Stimulated activated memory B cell treated with anti-CD40 and anti-IgM and Interleukin-4, amounts not matched to agents 10 μg/mL and 1 μg/mL and 100 μg/mL, for 72 hours (primary cell): Measurements from ENCODE around the gene DVL1.
"Not testable (repeated sequence)": the region's sequence is repeated elsewhere in the genome, so short reads cannot be mapped to it uniquely, and the experiment has no call there.

Experiments used
- ATAC-seq: fragments of 150-1000 bp; cut with Tn5 transposase; 2 replicates; pipeline ENCODE4 v1.10.0; 2021
- H3K27ac Mint-ChIP-seq: one replicate; pipeline ENCODE4 v1.8.0; 2022; ENCODE audit warnings: mild to moderate bottlenecking, mixed read lengths
- H3K27me3 Mint-ChIP-seq: one replicate; pipeline ENCODE4 v1.8.0; 2022; ENCODE audit warnings: mixed read lengths
- H3K36me3 Mint-ChIP-seq: one replicate; pipeline ENCODE4 v1.8.0; 2022; ENCODE audit warnings: mixed read lengths
- H3K4me1 Mint-ChIP-seq: one replicate; pipeline ENCODE4 v1.8.0; 2022; ENCODE audit warnings: mixed read lengths
- H3K4me3 Mint-ChIP-seq: one replicate; pipeline ENCODE4 v1.8.0; 2022; ENCODE audit warnings: mild to moderate bottlenecking, moderate library complexity, mixed read lengths
- H3K9me3 Mint-ChIP-seq: one replicate; pipeline ENCODE4 v1.8.0; 2022; ENCODE audit warnings: mixed read lengths

The DVL1 gene

GRCh38 chr1:1349256-1350012 is at the start of gene DVL1:
DVL1 (minus strand) TSS chr1:1349418; CDS start chr1:1349065, 353 bp downstream.
- Mint-ChIP-seq H3K36me3 (no peaks in the 10 kb centered on the region), H3K27ac (peak within 1 kb of the TSS; percentile 64), H3K4me1 (peaks cover 53% of the 10 kb centered on the region), H3K4me3 (peak within 1 kb of the TSS; percentile 81), H3K27me3 (peaks cover 26% of the 10 kb centered on the region), H3K9me3 (no peaks in the 10 kb centered on the region)
- peak; percentile 89 for ATAC-seq

- Mint-ChIP-seq H3K27me3 (no peaks in the 10 kb centered on the region), H3K4me3 (peak overlapping the region; percentile 91), H3K9me3 (no peaks in the 10 kb centered on the region), H3K36me3 (peaks cover 59% of the 10 kb centered on the region), H3K4me1 (peaks cover 58% of the 10 kb centered on the region), H3K27ac (peak overlapping the region; percentile 91)
- peak; percentile 1 for ATAC-seq
Measured at GRCh38 chr1:1398677-1399186, 49.5 kb upstream of the DVL1 start.

GRCh38 chr1:1397839-1398523 is 48.8 kb upstream of the DVL1 start:
- Mint-ChIP-seq H3K27me3 (no peaks in the 10 kb centered on the region), H3K27ac (peak overlapping the region; percentile 91), H3K36me3 (peaks cover 59% of the 10 kb centered on the region), H3K4me3 (peak overlapping the region; percentile 91), H3K4me1 (peaks cover 55% of the 10 kb centered on the region), H3K9me3 (no peaks in the 10 kb centered on the region)
- no peak for ATAC-seq

GRCh38 chr1:1395166-1395565 is 45.9 kb upstream of the DVL1 start:
- Mint-ChIP-seq H3K9me3 (no peaks in the 10 kb centered on the region), H3K27ac (no peak overlapping the region), H3K27me3 (no peaks in the 10 kb centered on the region), H3K4me3 (no peak overlapping the region), H3K36me3 (peaks cover 65% of the 10 kb centered on the region), H3K4me1 (peaks cover 33% of the 10 kb centered on the region)
- ATAC-seq: no peak

GRCh38 chr1:1394116-1394515 is 44.9 kb upstream of the DVL1 start:
- no peak overlapping the region for H3K4me3 Mint-ChIP-seq
- H3K9me3 Mint-ChIP-seq: no peaks in the 10 kb centered on the region
- no peak for ATAC-seq
- H3K36me3 Mint-ChIP-seq: peaks cover 76% of the 10 kb centered on the region
- H3K27me3 Mint-ChIP-seq: no peaks in the 10 kb centered on the region
- peaks cover 29% of the 10 kb centered on the region for H3K4me1 Mint-ChIP-seq
- H3K27ac Mint-ChIP-seq: no peak overlapping the region

GRCh38 chr1:1393428-1393827 is 44.2 kb upstream of the DVL1 start:
- ATAC-seq: no peak
- Mint-ChIP-seq H3K36me3 (peaks cover 82% of the 10 kb centered on the region), H3K9me3 (no peaks in the 10 kb centered on the region), H3K27ac (no peak overlapping the region), H3K27me3 (no peaks in the 10 kb centered on the region), H3K4me3 (no peak overlapping the region), H3K4me1 (peaks cover 29% of the 10 kb centered on the region)

GRCh38 chr1:1393014-1393413 is 43.8 kb upstream of the DVL1 start:
- H3K4me1 Mint-ChIP-seq: peaks cover 26% of the 10 kb centered on the region
- H3K27me3 Mint-ChIP-seq: no peaks in the 10 kb centered on the region
- H3K4me3 Mint-ChIP-seq: no peak overlapping the region
- peaks cover 83% of the 10 kb centered on the region for H3K36me3 Mint-ChIP-seq
- no peaks in the 10 kb centered on the region for H3K9me3 Mint-ChIP-seq
- H3K27ac Mint-ChIP-seq: no peak overlapping the region
- ATAC-seq: no peak

- no peaks in the 10 kb centered on the region for H3K27me3 Mint-ChIP-seq
- no peak overlapping the region for H3K27ac Mint-ChIP-seq
- H3K9me3 Mint-ChIP-seq: no peaks in the 10 kb centered on the region
- H3K4me1 Mint-ChIP-seq: peaks cover 24% of the 10 kb centered on the region
- peaks cover 91% of the 10 kb centered on the region for H3K36me3 Mint-ChIP-seq
- no peak overlapping the region for H3K4me3 Mint-ChIP-seq
- ATAC-seq: no peak
Measured at GRCh38 chr1:1391225-1391624, 42.0 kb upstream of the DVL1 start.

GRCh38 chr1:1390675-1391074 is 41.5 kb upstream of the DVL1 start:
- peaks cover 94% of the 10 kb centered on the region for H3K36me3 Mint-ChIP-seq
- H3K27ac Mint-ChIP-seq: no peak overlapping the region
- H3K27me3 Mint-ChIP-seq: no peaks in the 10 kb centered on the region
- no peaks in the 10 kb centered on the region for H3K9me3 Mint-ChIP-seq
- no peak overlapping the region for H3K4me3 Mint-ChIP-seq
- H3K4me1 Mint-ChIP-seq: peaks cover 22% of the 10 kb centered on the region
- ATAC-seq: no peak

GRCh38 chr1:1388078-1388472 is 38.9 kb upstream of the DVL1 start:
- Mint-ChIP-seq H3K4me3 (no peak overlapping the region), H3K27me3 (no peaks in the 10 kb centered on the region), H3K36me3 (peaks cover 69% of the 10 kb centered on the region), H3K4me1 (no peaks in the 10 kb centered on the region), H3K9me3 (no peaks in the 10 kb centered on the region), H3K27ac (no peak overlapping the region)
- no peak for ATAC-seq

- ATAC-seq: no peak
- Mint-ChIP-seq H3K4me1 (peaks cover 6% of the 10 kb centered on the region), H3K9me3 (no peaks in the 10 kb centered on the region), H3K36me3 (peaks cover 68% of the 10 kb centered on the region), H3K27ac (no peak overlapping the region), H3K4me3 (no peak overlapping the region), H3K27me3 (no peaks in the 10 kb centered on the region)
Measured at GRCh38 chr1:1387098-1388077, 38.2 kb upstream of the DVL1 start.

GRCh38 chr1:1385931-1386330 is 36.7 kb upstream of the DVL1 start:
- no peak overlapping the region for H3K27ac Mint-ChIP-seq
- no peaks in the 10 kb centered on the region for H3K9me3 Mint-ChIP-seq
- H3K4me3 Mint-ChIP-seq: no peak overlapping the region
- ATAC-seq: no peak
- no peaks in the 10 kb centered on the region for H3K27me3 Mint-ChIP-seq
- H3K36me3 Mint-ChIP-seq: peaks cover 62% of the 10 kb centered on the region
- H3K4me1 Mint-ChIP-seq: peaks cover 13% of the 10 kb centered on the region

GRCh38 chr1:1385339-1385738 is 36.1 kb upstream of the DVL1 start:
- not testable (repeated sequence) for H3K9me3 Mint-ChIP-seq, ATAC-seq, H3K27ac Mint-ChIP-seq, H3K4me3 Mint-ChIP-seq, H3K27me3 Mint-ChIP-seq
- Mint-ChIP-seq H3K36me3 (peaks cover 56% of the 10 kb centered on the region), H3K4me1 (peaks cover 13% of the 10 kb centered on the region)

GRCh38 chr1:1381294-1381693 is 32.1 kb upstream of the DVL1 start:
- peaks cover 18% of the 10 kb centered on the region for H3K4me1 Mint-ChIP-seq
- H3K9me3 Mint-ChIP-seq: no peaks in the 10 kb centered on the region
- no peak for ATAC-seq
- H3K27ac Mint-ChIP-seq: no peak overlapping the region
- peaks cover 19% of the 10 kb centered on the region for H3K36me3 Mint-ChIP-seq
- no peak overlapping the region for H3K4me3 Mint-ChIP-seq
- H3K27me3 Mint-ChIP-seq: no peaks in the 10 kb centered on the region

- Mint-ChIP-seq H3K4me3 (no peak overlapping the region), H3K27ac (no peak overlapping the region), H3K4me1 (peaks cover 20% of the 10 kb centered on the region), H3K27me3 (no peaks in the 10 kb centered on the region), H3K36me3 (peaks cover 15% of the 10 kb centered on the region), H3K9me3 (no peaks in the 10 kb centered on the region)
- no peak for ATAC-seq
Measured at GRCh38 chr1:1380860-1381259, 31.6 kb upstream of the DVL1 start.
